MM.1S (cell line): Measurements from ENCODE around the gene INPP5F.
A peak's percentile ranks its signal among the peaks of the same experiment; 100 is the strongest.

ENCODE experiments used
- DNase-seq: peaks from one replicate; pipeline ENCODE4 v3.0.0-alpha.2; 2015
- H2AFZ ChIP-seq: fragments of 300-600 bp; sonication (generic); 2 replicates; pipeline ENCODE4 v1.6.0; 2016; ENCODE audit warnings: antibody characterized with exemption, low read length
- H3F3A ChIP-seq: fragments of 300-600 bp; sonication (generic); 2 replicates; pipeline ENCODE4 v1.6.1; 2016; ENCODE audit warnings: mild to moderate bottlenecking, antibody characterized with exemption, low read length, moderate library complexity, mixed read lengths; ENCODE audit not compliant: insufficient read depth
- H3K27ac ChIP-seq: fragments of 300-600 bp; sonication (generic); 2 replicates; pipeline ENCODE4 v1.5.1; 2016; ENCODE audit warnings: mild to moderate bottlenecking, low read length
- H3K27me3 ChIP-seq: fragments of 300-600 bp; sonication (generic); replicated peaks from 2 replicates; pipeline ENCODE4 v1.6.0; 2016; ENCODE audit warnings: low read length; ENCODE audit not compliant: insufficient read depth
- H3K36me3 ChIP-seq: fragments of 300-600 bp; sonication (generic); replicated peaks from 2 replicates; pipeline ENCODE4 v1.6.1; 2016; ENCODE audit warnings: mild to moderate bottlenecking, low read length, mixed read lengths; ENCODE audit not compliant: insufficient read depth
- H3K4me1 ChIP-seq: fragments of 300-600 bp; sonication (generic); 2 replicates; pipeline ENCODE4 v1.6.1; 2016; ENCODE audit warnings: low read length, mixed read lengths
- H3K4me2 ChIP-seq: fragments of 300-600 bp; sonication (generic); 2 replicates; pipeline ENCODE4 v1.6.0; 2016; ENCODE audit warnings: low read depth, low read length
- H3K4me3 ChIP-seq: fragments of 300-600 bp; sonication (generic); 2 replicates; pipeline ENCODE4 v1.5.1; 2016; ENCODE audit warnings: low read length, mixed read lengths
- H3K79me2 ChIP-seq: fragments of 300-600 bp; sonication (generic); 2 replicates; pipeline ENCODE4 v1.6.1; 2016; ENCODE audit warnings: mixed run types, low read length, mixed read lengths
- H3K9ac ChIP-seq: fragments of 300-600 bp; sonication (generic); 2 replicates; pipeline ENCODE4 v1.6.1; 2016; ENCODE audit warnings: low read length, mixed read lengths
- H3K9me2 ChIP-seq: fragments of 300-600 bp; sonication (generic); replicated peaks from 2 replicates; pipeline ENCODE4 v1.6.1; 2016; ENCODE audit warnings: mild to moderate bottlenecking, low read length, mixed read lengths; ENCODE audit not compliant: insufficient read depth
- H3K9me3 ChIP-seq: fragments of 300-600 bp; sonication (generic); replicated peaks from 2 replicates; pipeline ENCODE4 v1.6.1; 2016; ENCODE audit warnings: mild to moderate bottlenecking, low read length, mixed read lengths; ENCODE audit not compliant: insufficient read depth
- H4K20me1 ChIP-seq: fragments of 300-600 bp; sonication (generic); 2 replicates; pipeline ENCODE4 v1.6.1; 2016; ENCODE audit warnings: mild to moderate bottlenecking, low read length, moderate library complexity, mixed read lengths; ENCODE audit not compliant: insufficient read depth
- EZH2 ChIP-seq: fragments of 300-600 bp; sonication (generic); optimal IDR thresholded peaks from 2 replicates; pipeline ENCODE3; 2017; ENCODE audit warnings: low read depth, mild to moderate bottlenecking, antibody characterized with exemption, low read length, mixed read lengths
- EZH2phosphoT487 ChIP-seq: fragments of 300-600 bp; sonication (generic); IDR thresholded peaks from 2 replicates; pipeline ENCODE4 v1.6.1; 2018; ENCODE audit warnings: antibody characterized with exemption, low read length
- TF ChIP-seq, protein P1 (sequence below): fragments of 300-600 bp; sonication (generic); IDR thresholded peaks from 2 replicates; pipeline ENCODE4 v1.5.1; 2016; ENCODE audit warnings: antibody characterized with exemption, low read length, mixed read lengths

The INPP5F gene

GRCh38 chr10:119694608-119695007, 31.2 kb upstream of the INPP5F start:
- no peaks in the 10 kb centered on the region for H3K4me1 ChIP-seq
- H3K36me3 ChIP-seq: no peaks in the 10 kb centered on the region
- no peak overlapping the region for H3K9ac ChIP-seq
- no peaks in the 10 kb centered on the region for H3K79me2 ChIP-seq
- H4K20me1 ChIP-seq: no peaks in the 10 kb centered on the region
- TF ChIP-seq EZH2phosphoT487: no peak
- no peak for TF ChIP-seq EZH2
- TF ChIP-seq, protein P1, sequence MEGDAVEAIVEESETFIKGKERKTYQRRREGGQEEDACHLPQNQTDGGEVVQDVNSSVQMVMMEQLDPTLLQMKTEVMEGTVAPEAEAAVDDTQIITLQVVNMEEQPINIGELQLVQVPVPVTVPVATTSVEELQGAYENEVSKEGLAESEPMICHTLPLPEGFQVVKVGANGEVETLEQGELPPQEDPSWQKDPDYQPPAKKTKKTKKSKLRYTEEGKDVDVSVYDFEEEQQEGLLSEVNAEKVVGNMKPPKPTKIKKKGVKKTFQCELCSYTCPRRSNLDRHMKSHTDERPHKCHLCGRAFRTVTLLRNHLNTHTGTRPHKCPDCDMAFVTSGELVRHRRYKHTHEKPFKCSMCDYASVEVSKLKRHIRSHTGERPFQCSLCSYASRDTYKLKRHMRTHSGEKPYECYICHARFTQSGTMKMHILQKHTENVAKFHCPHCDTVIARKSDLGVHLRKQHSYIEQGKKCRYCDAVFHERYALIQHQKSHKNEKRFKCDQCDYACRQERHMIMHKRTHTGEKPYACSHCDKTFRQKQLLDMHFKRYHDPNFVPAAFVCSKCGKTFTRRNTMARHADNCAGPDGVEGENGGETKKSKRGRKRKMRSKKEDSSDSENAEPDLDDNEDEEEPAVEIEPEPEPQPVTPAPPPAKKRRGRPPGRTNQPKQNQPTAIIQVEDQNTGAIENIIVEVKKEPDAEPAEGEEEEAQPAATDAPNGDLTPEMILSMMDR: no peak
- no peaks in the 10 kb centered on the region for H3K9me2 ChIP-seq
- DNase-seq: no peak
- no peaks in the 10 kb centered on the region for H3F3A ChIP-seq
- H2AFZ ChIP-seq: no peak overlapping the region
- no peak overlapping the region for H3K27ac ChIP-seq
- no peak overlapping the region for H3K4me3 ChIP-seq
- no peaks in the 10 kb centered on the region for H3K9me3 ChIP-seq
- no peaks in the 10 kb centered on the region for H3K27me3 ChIP-seq
- no peak overlapping the region for H3K4me2 ChIP-seq

GRCh38 chr10:119700321-119700954, 25.4 kb upstream of the INPP5F start:
- H3K27me3 ChIP-seq: no peaks in the 10 kb centered on the region; the same call in 1 of the 2 replicates
- peaks cover 25% of the 10 kb centered on the region for H3K4me1 ChIP-seq
- no peaks in the 10 kb centered on the region for H3K9me3 ChIP-seq
- peak overlapping the region; percentile 38 for H3K4me2 ChIP-seq
- peaks cover 19% of the 10 kb centered on the region for H3F3A ChIP-seq
- H3K27ac ChIP-seq: no peak overlapping the region
- no peaks in the 10 kb centered on the region for H3K36me3 ChIP-seq
- H4K20me1 ChIP-seq: no peaks in the 10 kb centered on the region
- H3K9ac ChIP-seq: no peak overlapping the region
- H3K79me2 ChIP-seq: no peaks in the 10 kb centered on the region
- no peak overlapping the region for H3K4me3 ChIP-seq
- no peaks in the 10 kb centered on the region for H3K9me2 ChIP-seq
- TF ChIP-seq EZH2 (no peak), EZH2phosphoT487 (no peak)
- TF ChIP-seq, protein P1: no peak
- peak; percentile 21 for DNase-seq
- H2AFZ ChIP-seq: no peak overlapping the region

GRCh38 chr10:119701861-119702260, 24.0 kb upstream of the INPP5F start:
- H3K27ac ChIP-seq: no peak overlapping the region
- H3K9ac ChIP-seq: no peak overlapping the region
- no peaks in the 10 kb centered on the region for H3K79me2 ChIP-seq
- no peak for DNase-seq
- no peaks in the 10 kb centered on the region for H4K20me1 ChIP-seq
- no peaks in the 10 kb centered on the region for H3K9me2 ChIP-seq
- H3F3A ChIP-seq: peaks cover 23% of the 10 kb centered on the region
- TF ChIP-seq, protein P1: no peak
- no peak for TF ChIP-seq EZH2phosphoT487
- no peak for TF ChIP-seq EZH2
- no peaks in the 10 kb centered on the region; the same call in 1 of the 2 replicates for H3K27me3 ChIP-seq
- H3K4me1 ChIP-seq: peaks cover 33% of the 10 kb centered on the region
- H3K36me3 ChIP-seq: no peaks in the 10 kb centered on the region
- no peak overlapping the region for H3K4me2 ChIP-seq
- H3K4me3 ChIP-seq: no peak overlapping the region
- H3K9me3 ChIP-seq: no peaks in the 10 kb centered on the region
- no peak overlapping the region for H2AFZ ChIP-seq
